Endodermal cell (in vitro differentiated cells): ENCODE data around the gene DDC. TPM values are rescaled to one million over a fixed set of nuclear protein-coding genes. Genes with fewer than 3 reads are reported as not detected.

Experiments used
- DNase-seq: peaks from one replicate; pipeline ENCODE4 v3.0.0-alpha.2; 2017
- H3K27ac ChIP-seq: 2 replicates; pipeline ENCODE4 v1.5.1; 2013; ENCODE audit warnings: mild to moderate bottlenecking, low read depth, low read length, moderate library complexity
- H3K27me3 ChIP-seq: 2 replicates; pipeline ENCODE4 v1.6.1; 2013; ENCODE audit warnings: mild to moderate bottlenecking, low read length, moderate library complexity; ENCODE audit not compliant: insufficient read depth, control insufficient read depth, poor library complexity, severe bottlenecking
- H3K36me3 ChIP-seq: 2 replicates; pipeline ENCODE4 v1.7.0; 2013; ENCODE audit warnings: mild to moderate bottlenecking, low read length, moderate library complexity; ENCODE audit not compliant: control insufficient read depth, insufficient read depth
- H3K4me1 ChIP-seq: one replicate; pipeline ENCODE4 v1.7.0; 2013; ENCODE audit warnings: low read length; ENCODE audit not compliant: control insufficient read depth, insufficient read depth
- H3K4me3 ChIP-seq: 2 replicates; pipeline ENCODE4 v1.5.1; 2013; ENCODE audit warnings: mild to moderate bottlenecking, low read length, moderate library complexity
- H3K9ac ChIP-seq: 2 replicates; pipeline ENCODE4 v1.6.1; 2013; ENCODE audit warnings: mild to moderate bottlenecking, low read length, moderate library complexity; ENCODE audit not compliant: poor library complexity, severe bottlenecking; ENCODE audit errors: extremely low read depth
- H3K9me3 ChIP-seq: 2 replicates; pipeline ENCODE4 v1.6.1; 2013; ENCODE audit warnings: mild to moderate bottlenecking, low read length, moderate library complexity; ENCODE audit not compliant: control insufficient read depth
- H3K27ac Mint-ChIP-seq: 2 replicates; pipeline ENCODE4 v1.8.0; 2020; ENCODE audit warnings: mixed read lengths
- H3K27me3 Mint-ChIP-seq: 2 replicates; pipeline ENCODE4 v1.8.0; 2021; ENCODE audit warnings: mild to moderate bottlenecking, mixed read lengths; ENCODE audit not compliant: insufficient read depth
- H3K36me3 Mint-ChIP-seq: 2 replicates; pipeline ENCODE4 v1.8.0; 2020; ENCODE audit warnings: low read depth, mixed read lengths
- H3K4me1 Mint-ChIP-seq: 2 replicates; pipeline ENCODE4 v1.8.0; 2020; ENCODE audit warnings: mixed read lengths
- H3K4me3 Mint-ChIP-seq: 2 replicates; pipeline ENCODE4 v1.8.0; 2020; ENCODE audit warnings: mild to moderate bottlenecking, moderate library complexity, mixed read lengths
- H3K9me3 Mint-ChIP-seq: 2 replicates; pipeline ENCODE4 v1.8.0; 2020; ENCODE audit warnings: mild to moderate bottlenecking, mixed read lengths
- CTCF ChIP-seq: fragments of 200-600 bp; sonication (generic); conservative IDR thresholded peaks from 2 replicates; pipeline ENCODE4 v1.5.0; 2021; ENCODE audit warnings: antibody characterized with exemption, mild to moderate bottlenecking
- WGBS, 2 experiments: methylation state at CpG; one replicate each; pipeline versions ENCODE4 v1.1.5 to v1.1.7; 2013; ENCODE audit warnings: missing lambda C conversion rate in 2 of 2, mixed read lengths in 1 of 2; ENCODE audit not compliant: insufficient coverage in 1 of 2, insufficient read length in 1 of 2; 5-methylcytosine and 5-hydroxymethylcytosine counted together
- total RNA-seq, 2 donors: library from RNA; stranded (reverse); fragmentation: NEBNext Ultra II Directional in 1 of 2; extraction: Animal tissue kit (Norgen Biotek cat#: 25700) in 1 of 2; gene quantifications; 2 replicates in 1 of 2; 3 replicates in 1 of 2; pipeline ENCODE4 v1.2.1, GENCODE V29; 2021

The DDC gene
- total RNA-seq, 2 donors from 2014 or later, result 1.1 TPM

DNA sequence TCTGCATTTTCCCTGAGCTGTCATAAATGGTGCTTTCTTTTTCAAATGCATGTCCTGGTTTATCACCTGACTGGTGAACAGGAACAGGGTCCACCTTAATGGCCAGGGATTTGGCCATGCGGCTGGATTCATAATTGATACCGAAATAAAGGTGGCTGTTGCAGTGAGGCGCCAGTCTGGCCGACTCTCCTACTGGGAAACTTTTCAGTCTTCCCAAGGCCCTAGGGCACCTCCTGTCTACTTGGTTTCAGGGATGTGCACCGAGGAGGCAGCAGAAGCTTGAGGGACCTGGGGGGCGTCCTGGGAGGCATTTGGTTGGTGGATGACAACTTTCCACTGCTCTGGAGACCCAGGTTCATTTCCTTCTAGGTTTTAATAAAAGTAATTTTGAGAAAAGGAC lies 68.6 kb downstream of the DDC start:
- H3K36me3 Mint-ChIP-seq, result no peaks in the 10 kb centered on the region
- Histone ChIP-seq H3K4me3 (no peak overlapping the region), H3K27ac (no peak overlapping the region), H3K27me3 (no peaks in the 10 kb centered on the region), H3K9me3 (peaks cover 6% of the 10 kb centered on the region), H3K36me3 (no peaks in the 10 kb centered on the region), H3K9ac (no peak overlapping the region), H3K4me1 (peaks cover 6% of the 10 kb centered on the region)
- H3K4me3 Mint-ChIP-seq, result peak overlapping the region; percentile 13
- H3K27me3 Mint-ChIP-seq, result peaks cover 24% of the 10 kb centered on the region
- H3K27ac Mint-ChIP-seq, result peak overlapping the region; percentile 76
- peaks cover 32% of the 10 kb centered on the region for H3K4me1 Mint-ChIP-seq
- 70 to 86% methylated on average over 4 to 6 of the region's 6 CpGs for WGBS, 2 experiments
- no peak for DNase-seq
- TF ChIP-seq CTCF, result no peak
- H3K9me3 Mint-ChIP-seq, result peaks cover 22% of the 10 kb centered on the region

DNA sequence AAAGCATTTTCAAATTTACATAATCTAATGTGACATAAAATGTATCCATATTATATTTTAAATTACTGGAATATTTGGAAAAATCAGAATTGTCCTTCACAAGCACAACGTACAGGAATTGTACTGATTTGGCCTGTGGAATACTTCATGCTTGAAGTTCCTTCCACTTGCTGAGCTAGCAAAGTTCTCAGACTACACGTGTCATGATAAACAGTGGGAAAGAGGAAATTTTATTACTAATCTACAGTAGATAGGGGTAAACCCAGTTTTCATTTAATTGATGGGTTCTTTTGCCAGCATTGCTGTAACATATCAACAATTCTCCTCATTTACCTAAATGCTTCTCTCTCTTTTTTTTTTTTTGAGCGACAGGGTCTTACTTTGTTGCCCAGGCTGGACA lies 69.5 kb downstream of the DDC start:
- 90% methylated on average over 2 to 3 of the region's 3 CpGs for WGBS, 2 experiments
- H3K36me3 Mint-ChIP-seq, result no peaks in the 10 kb centered on the region
- DNase-seq, result no peak

GRCh38 chr7:50492770-50493519 lies 72.3 kb downstream of the DDC start:
- peaks cover 36% of the 10 kb centered on the region for H3K9me3 ChIP-seq
- WGBS, 2 experiments, result 94 to 95% methylated on average over 23 to 30 of the region's 30 CpGs
- H3K36me3 Mint-ChIP-seq, result no peaks in the 10 kb centered on the region
- no peak overlapping the region for H3K27ac ChIP-seq
- H3K27me3 ChIP-seq, result no peaks in the 10 kb centered on the region
- no peak overlapping the region for H3K9ac ChIP-seq
- DNase-seq, result no peak
- peaks cover 8% of the 10 kb centered on the region for H3K4me1 ChIP-seq
- H3K4me3 ChIP-seq, result no peak overlapping the region
- no peak for TF ChIP-seq CTCF
- no peak overlapping the region for H3K27ac Mint-ChIP-seq
- no peak overlapping the region for H3K4me3 Mint-ChIP-seq
- H3K27me3 Mint-ChIP-seq, result peaks cover under 1% of the 10 kb centered on the region
- peaks cover 42% of the 10 kb centered on the region for H3K9me3 Mint-ChIP-seq
- H3K36me3 ChIP-seq, result no peaks in the 10 kb centered on the region
- peaks cover 31% of the 10 kb centered on the region for H3K4me1 Mint-ChIP-seq

More for the DNA sequence above, 69.5 kb downstream of the DDC start:
- no peak overlapping the region for H3K27ac ChIP-seq
- H3K9me3 Mint-ChIP-seq, result peaks cover 23% of the 10 kb centered on the region
- H3K27me3 ChIP-seq, result no peaks in the 10 kb centered on the region
- H3K4me3 ChIP-seq, result no peak overlapping the region
- H3K27me3 Mint-ChIP-seq, result peaks cover 19% of the 10 kb centered on the region
- H3K4me1 Mint-ChIP-seq, result peaks cover 36% of the 10 kb centered on the region
- H3K4me3 Mint-ChIP-seq, result no peak overlapping the region
- H3K4me1 ChIP-seq, result peaks cover 8% of the 10 kb centered on the region
- H3K9ac ChIP-seq, result no peak overlapping the region
- no peak overlapping the region for H3K27ac Mint-ChIP-seq
- TF ChIP-seq CTCF, result no peak
- H3K36me3 ChIP-seq, result no peaks in the 10 kb centered on the region
- H3K9me3 ChIP-seq, result peaks cover 11% of the 10 kb centered on the region
